Measurements from ENCODE around the gene SCG2.

GRCh38 chr2:223554923-223555322, 47.2 kb downstream of the SCG2 start:
- TF ChIP-seq CTCF (IDR thresholded peaks at IDR 0.05; ENCODE audit: insufficient read depth, low read depth, low read length) (no peak), EZH2 (IDR thresholded peaks at IDR 0.05; ENCODE audit: insufficient read depth, low read length) (no peak)
